Measurements from ENCODE around the gene ANXA3. TPM values are rescaled to one million over a fixed set of nuclear protein-coding genes. Genes with fewer than 3 reads are reported as not detected.

The ANXA3 gene
- polyA plus RNA-seq, 1 of the 3 experiments (the other 2 are of a cell fraction): 13.8 TPM

DNA sequence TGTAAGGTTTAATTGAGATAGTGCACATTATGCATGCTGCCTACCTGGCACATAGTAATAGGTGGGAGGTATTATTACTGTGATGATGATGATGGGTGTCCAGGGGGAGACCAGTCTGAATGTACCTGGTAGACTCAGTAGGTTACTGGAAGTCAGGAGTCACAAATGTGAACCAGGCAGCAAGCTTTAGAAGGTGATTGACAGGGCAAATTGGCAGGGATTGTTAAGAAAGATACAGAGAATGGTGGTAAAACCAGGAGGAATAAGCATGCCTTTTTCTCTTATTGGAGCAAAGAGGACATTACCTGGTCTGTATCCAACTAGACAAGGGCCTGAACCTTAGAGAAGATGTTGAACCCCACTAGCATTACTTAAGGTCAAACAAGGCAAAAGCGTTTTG lies 108.1 kb downstream of the ANXA3 start:
- Histone ChIP-seq H3K9me2 (no peaks in the 10 kb centered on the region), H3F3A (replicated peaks; ENCODE audit: insufficient read depth) (peaks cover 13% of the 10 kb centered on the region), H3K9ac (no peak overlapping the region), H2AFZ (ENCODE audit: low read depth) (no peak overlapping the region), H3K4me3 (ENCODE audit: low read depth in 2 of 2, low read length in 1 of 2) (no peak overlapping the region), H3K9me3 (no peaks in the 10 kb centered on the region), H3K36me3 (replicated peaks in 1 of 2; ENCODE audit: control insufficient read depth in 1 of 2, insufficient read depth in 2 of 2, low read length in 1 of 2) (no peaks in the 10 kb centered on the region), H3K27ac (ENCODE audit: low read depth in 2 of 2, low read length in 1 of 2) (no peak overlapping the region; a peak in 1 of 4 replicates), H3K4me2 (no peak overlapping the region), H3K79me2 (ENCODE audit: insufficient read depth) (no peaks in the 10 kb centered on the region), H4K20me1 (ENCODE audit: insufficient read depth) (no peaks in the 10 kb centered on the region), H3K27me3 (ENCODE audit: insufficient read depth) (no peaks in the 10 kb centered on the region), H3K4me1 (ENCODE audit: control insufficient read depth in 1 of 2, insufficient read depth in 2 of 2, low read depth in 1 of 2, low read length in 1 of 2) (peaks cover 8 to 36% of the 10 kb centered on the region in 2 experiments)
- TF ChIP-seq JUND (IDR thresholded peaks at IDR 0.05): no peak
- no peak for TF ChIP-seq GATA2 (CRISPR knock-in tag; IDR thresholded peaks at IDR 0.05)
- no peak for TF ChIP-seq TEAD4 (IDR thresholded peaks at IDR 0.05; ENCODE audit: borderline replicate concordance, insufficient read depth)
- TF ChIP-seq CHD2 (IDR thresholded peaks at IDR 0.05; ENCODE audit: low read length, partially characterized antibody): no peak
- TF ChIP-seq, protein P1, sequence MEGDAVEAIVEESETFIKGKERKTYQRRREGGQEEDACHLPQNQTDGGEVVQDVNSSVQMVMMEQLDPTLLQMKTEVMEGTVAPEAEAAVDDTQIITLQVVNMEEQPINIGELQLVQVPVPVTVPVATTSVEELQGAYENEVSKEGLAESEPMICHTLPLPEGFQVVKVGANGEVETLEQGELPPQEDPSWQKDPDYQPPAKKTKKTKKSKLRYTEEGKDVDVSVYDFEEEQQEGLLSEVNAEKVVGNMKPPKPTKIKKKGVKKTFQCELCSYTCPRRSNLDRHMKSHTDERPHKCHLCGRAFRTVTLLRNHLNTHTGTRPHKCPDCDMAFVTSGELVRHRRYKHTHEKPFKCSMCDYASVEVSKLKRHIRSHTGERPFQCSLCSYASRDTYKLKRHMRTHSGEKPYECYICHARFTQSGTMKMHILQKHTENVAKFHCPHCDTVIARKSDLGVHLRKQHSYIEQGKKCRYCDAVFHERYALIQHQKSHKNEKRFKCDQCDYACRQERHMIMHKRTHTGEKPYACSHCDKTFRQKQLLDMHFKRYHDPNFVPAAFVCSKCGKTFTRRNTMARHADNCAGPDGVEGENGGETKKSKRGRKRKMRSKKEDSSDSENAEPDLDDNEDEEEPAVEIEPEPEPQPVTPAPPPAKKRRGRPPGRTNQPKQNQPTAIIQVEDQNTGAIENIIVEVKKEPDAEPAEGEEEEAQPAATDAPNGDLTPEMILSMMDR (IDR thresholded peaks at IDR 0.05): no peak
- CTCF ChIA-PET: interaction anchor here (0.8 to 2.1 kb wide), 2 partner anchors 8 to 15 kb away, joined by 3 to 5 read pairs; no protein-coding TSS in a partner anchor
- POLR2A ChIA-PET: no interaction called here
- no peak for DNase-seq
- 94% methylated on average over 1 of the region's 1 CpG for WGBS (ENCODE audit: low lambda C conversion rate)

Small RNA genes within 50 kb of the gene (small RNA-seq; reads per million reads assigned to genes)
- gene HIGD1AP13 (0 to 5.7 (median 0.39) reads per million in 7 experiments), gene RF00019 (0 reads per million in 7 experiments)

Other genes starting within 250 kb of the ANXA3 start
- 7.2 and 10.0 TPM in 2 replicates for gene BMP2K, start 224.6 kb downstream of the ANXA3 start, polyA plus RNA-seq (2012; rRNA removed)